HG03039 (cell line): Measurements from ENCODE around the gene PCNX2.

Source experiments
- ATAC-seq: cut with Tn5 transposase; IDR thresholded peaks from one replicate; pipeline ENCODE4 v1.9.1; 2021; ENCODE audit warnings: mild to moderate bottlenecking, moderate library complexity; ENCODE audit not compliant: unreplicated experiment

PCNX2 gene

GRCh38 chr1:232987046-232987773 lies 308.3 kb downstream of the PCNX2 start:
- ATAC-seq, result no peak

GRCh38 chr1:232986527-232986922 lies 309.0 kb downstream of the PCNX2 start:
- ATAC-seq, result no peak

- no peak for ATAC-seq
Observed at GRCh38 chr1:232985882-232986526, 309.5 kb downstream of the PCNX2 start.

- no peak for ATAC-seq
Observed at GRCh38 chr1:232984577-232985425, 310.7 kb downstream of the PCNX2 start.

GRCh38 chr1:232983817-232984567 lies 311.5 kb downstream of the PCNX2 start:
- no peak for ATAC-seq

GRCh38 chr1:232983375-232983774 lies 312.1 kb downstream of the PCNX2 start:
- ATAC-seq, result no peak

- no peak for ATAC-seq
Observed at GRCh38 chr1:232982238-232982944, 313.1 kb downstream of the PCNX2 start.

GRCh38 chr1:232980986-232981560 lies 314.5 kb downstream of the PCNX2 start:
- no peak for ATAC-seq

GRCh38 chr1:232980355-232980978 lies 315.1 kb downstream of the PCNX2 start:
- no peak for ATAC-seq

- no peak for ATAC-seq
Observed at GRCh38 chr1:232979558-232979957, 316.0 kb downstream of the PCNX2 start.

- ATAC-seq, result no peak
Observed at GRCh38 chr1:232978815-232979214, 316.7 kb downstream of the PCNX2 start.

GRCh38 chr1:232978091-232978634 lies 317.4 kb downstream of the PCNX2 start:
- no peak for ATAC-seq

- ATAC-seq, result no peak
Observed at GRCh38 chr1:232974971-232975370, 320.6 kb downstream of the PCNX2 start.

- no peak for ATAC-seq
Observed at GRCh38 chr1:232973652-232974611, 321.6 kb downstream of the PCNX2 start.

GRCh38 chr1:232970508-232970907 lies 325.0 kb downstream of the PCNX2 start:
- ATAC-seq, result no peak

- no peak for ATAC-seq
Observed at GRCh38 chr1:232969799-232970198, 325.7 kb downstream of the PCNX2 start.

- no peak for ATAC-seq
Observed at GRCh38 chr1:232968965-232969364, 326.6 kb downstream of the PCNX2 start.

- no peak for ATAC-seq
Observed at GRCh38 chr1:232968391-232968790, 327.1 kb downstream of the PCNX2 start.
